GM12874 (cell line): ENCODE data around the gene OTOGL.

Experiments
- TF ChIP-seq, protein P1 (sequence below): IDR thresholded peaks from 2 replicates; pipeline ENCODE4 v1.5.1; 2011; ENCODE audit warnings: low read depth, mild to moderate bottlenecking, control low read depth, low read length, moderate library complexity; ENCODE audit not compliant: insufficient read depth

OTOGL gene

DNA sequence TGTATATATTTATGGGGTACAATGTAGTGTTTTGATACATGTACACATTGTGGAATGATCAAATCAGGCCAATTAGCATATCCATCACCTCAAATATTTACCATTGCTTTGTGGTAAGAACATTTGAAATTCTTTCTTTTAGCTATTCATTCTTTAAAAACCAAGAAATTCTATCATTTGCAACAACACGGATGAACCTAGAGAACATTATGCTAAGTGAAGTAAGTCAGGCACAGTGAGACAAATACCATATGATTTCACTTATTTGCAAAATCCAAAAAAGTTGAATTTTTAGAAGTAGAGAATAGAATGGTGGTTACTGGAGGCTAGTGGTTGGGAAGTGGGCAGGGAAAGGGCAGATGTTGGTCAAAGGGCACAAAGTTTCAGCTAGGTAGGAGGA, 215.4 kb downstream of the OTOGL start:
- TF ChIP-seq, protein P1, sequence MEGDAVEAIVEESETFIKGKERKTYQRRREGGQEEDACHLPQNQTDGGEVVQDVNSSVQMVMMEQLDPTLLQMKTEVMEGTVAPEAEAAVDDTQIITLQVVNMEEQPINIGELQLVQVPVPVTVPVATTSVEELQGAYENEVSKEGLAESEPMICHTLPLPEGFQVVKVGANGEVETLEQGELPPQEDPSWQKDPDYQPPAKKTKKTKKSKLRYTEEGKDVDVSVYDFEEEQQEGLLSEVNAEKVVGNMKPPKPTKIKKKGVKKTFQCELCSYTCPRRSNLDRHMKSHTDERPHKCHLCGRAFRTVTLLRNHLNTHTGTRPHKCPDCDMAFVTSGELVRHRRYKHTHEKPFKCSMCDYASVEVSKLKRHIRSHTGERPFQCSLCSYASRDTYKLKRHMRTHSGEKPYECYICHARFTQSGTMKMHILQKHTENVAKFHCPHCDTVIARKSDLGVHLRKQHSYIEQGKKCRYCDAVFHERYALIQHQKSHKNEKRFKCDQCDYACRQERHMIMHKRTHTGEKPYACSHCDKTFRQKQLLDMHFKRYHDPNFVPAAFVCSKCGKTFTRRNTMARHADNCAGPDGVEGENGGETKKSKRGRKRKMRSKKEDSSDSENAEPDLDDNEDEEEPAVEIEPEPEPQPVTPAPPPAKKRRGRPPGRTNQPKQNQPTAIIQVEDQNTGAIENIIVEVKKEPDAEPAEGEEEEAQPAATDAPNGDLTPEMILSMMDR = no peak

DNA sequence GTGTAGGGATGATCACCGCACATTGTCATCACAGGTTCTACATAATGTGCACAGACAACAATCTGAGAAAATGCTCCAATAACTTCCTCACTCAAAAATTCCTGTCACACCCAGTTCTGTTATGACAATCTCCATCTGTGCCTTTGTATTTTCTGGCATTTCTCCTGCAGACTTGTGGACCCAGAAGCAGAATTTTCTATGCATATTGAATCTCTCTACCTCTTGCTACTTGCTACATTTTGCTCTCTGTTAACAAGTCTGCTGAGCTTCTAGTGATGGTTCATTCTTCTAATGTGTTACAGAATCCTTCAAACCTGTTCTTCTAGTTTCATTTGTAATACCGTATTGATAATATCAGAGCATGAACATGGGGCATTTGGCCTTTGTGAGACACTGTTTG, 216.9 kb downstream of the OTOGL start:
- TF ChIP-seq, protein P1 = no peak

DNA sequence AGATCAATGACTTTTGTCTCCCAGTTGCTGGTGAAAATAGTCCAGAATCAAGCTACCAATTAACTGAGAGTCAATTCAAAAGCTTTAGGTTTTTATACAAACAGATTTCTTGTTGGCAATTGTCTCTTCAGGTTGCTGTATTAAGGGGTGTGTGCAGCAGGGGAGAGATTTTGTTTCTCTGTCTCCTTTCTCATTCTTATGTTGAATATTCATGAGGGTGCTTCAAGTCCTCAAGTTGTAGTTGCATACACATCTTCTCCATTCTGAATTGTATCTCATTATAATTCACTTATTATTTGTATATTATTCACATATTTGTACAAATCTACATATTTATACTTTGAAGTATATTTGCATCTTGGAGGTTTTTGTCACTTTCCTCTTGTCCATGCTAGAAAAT, 218.0 kb downstream of the OTOGL start:
- TF ChIP-seq, protein P1 = no peak

DNA sequence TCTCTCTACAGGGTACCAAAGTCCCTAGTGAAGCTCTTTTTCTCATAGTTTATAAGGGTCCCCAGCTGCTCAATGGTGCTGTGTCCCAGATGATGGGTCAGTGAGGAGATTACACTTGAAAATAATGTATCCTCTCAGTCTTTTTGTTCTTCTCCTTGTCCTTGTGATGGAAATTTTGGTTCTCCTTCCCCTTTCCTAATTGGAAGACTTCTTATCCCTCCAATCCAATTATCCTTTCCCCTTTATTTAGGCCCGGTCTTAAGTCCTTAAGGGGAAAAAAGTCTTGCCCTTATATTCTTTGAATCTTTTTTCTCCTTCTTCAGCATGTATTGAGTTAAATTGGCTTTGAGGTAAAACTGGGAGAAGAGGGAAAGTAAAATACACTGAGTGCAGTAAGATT, 218.6 kb downstream of the OTOGL start:
- TF ChIP-seq, protein P1 = no peak

DNA sequence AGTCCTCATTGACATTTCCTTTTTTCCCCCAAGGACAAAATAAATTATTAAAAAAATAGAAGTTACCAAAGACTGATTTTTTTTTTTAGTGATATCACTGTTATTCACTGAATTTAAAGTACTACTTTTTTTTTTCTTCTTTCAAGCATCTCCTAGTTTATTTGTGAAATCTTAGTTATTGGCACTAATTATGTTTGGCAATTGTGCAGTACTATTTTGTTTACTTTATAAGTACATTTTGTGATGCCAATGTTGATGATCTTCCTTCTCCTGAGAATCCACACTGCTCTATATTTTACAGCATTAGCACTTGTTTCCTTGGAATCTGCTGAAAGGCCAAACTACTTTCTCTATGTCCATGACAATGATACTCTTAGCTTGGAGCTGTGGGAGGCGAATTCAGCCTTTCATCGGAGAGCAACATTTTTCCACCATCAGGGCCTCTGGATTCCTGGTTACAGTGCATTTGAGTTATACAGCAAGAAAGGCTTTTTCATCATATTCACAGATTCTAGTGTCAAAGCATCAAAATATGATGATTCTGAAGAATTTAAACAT, 220.9 kb downstream of the OTOGL start:
- TF ChIP-seq, protein P1 = no peak

DNA sequence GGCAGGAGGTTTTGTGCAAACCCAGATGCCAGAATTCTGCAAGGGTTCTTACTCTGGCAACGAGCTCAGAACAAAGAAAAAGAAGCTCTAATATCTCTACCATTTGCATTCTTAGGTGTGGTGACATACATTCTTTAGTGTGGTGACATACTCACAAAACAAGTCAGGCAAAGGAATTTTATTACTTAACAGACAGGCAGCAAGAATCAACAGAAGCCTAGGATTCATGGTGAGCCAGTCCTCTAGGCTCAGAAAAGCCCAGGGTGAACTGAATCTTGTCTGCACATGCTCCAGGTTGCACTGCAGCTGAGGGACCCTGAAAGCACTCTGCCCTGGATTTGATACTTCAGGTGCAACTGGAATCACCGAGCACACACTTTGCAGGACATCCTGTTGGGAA, 222.3 kb downstream of the OTOGL start:
- TF ChIP-seq, protein P1 = no peak

DNA sequence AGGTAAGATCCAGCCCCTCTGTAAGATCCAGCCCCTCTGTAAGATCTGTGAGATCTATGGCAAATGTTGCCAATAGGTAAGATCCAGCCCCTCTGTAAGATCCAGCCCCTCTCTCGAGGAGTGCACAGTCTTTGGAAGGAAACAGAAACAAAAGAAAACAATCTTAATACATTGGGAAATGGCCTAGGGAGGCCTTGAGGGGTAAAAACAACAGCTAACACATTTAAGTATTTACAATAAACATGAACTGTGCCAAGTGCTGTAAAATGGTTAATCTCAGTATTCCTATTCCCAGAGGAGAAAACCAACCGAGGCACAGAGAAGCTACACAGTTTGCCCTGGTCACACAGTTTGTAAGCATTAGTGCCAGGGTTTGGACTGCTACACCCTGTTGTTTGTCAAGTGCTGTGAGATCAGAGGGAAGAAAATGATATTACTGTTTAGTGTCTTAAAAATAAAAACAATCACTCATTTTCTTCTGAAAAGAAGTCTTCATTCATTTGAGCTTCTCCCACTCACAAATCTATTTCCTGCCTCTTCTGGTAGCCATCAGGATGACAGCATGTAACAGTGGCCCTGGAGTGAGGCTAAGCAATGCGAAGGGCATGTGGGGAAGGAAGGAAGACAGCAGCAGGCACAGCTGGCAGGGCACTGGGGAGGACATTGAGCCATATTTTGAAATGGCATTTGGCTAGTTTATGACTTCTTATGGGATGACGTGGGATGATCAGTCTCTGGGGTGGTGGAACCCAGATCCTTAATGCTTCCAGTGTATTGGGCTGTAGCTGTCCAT, 226.0 kb downstream of the OTOGL start:
- TF ChIP-seq, protein P1 = no peak
